NCI-H2227 (cell line): ENCODE results near the gene FOXP4.
"Not testable (repeated sequence)": the region's sequence is repeated elsewhere in the genome, so short reads cannot be mapped to it uniquely, and the experiment has no call there.

Experiments
- DNase-seq: peaks from one replicate; lab custom pipeline; 2025; ENCODE audit not compliant: unreplicated experiment; lab: John Stamatoyannopoulos, UW

Gene FOXP4

DNA sequence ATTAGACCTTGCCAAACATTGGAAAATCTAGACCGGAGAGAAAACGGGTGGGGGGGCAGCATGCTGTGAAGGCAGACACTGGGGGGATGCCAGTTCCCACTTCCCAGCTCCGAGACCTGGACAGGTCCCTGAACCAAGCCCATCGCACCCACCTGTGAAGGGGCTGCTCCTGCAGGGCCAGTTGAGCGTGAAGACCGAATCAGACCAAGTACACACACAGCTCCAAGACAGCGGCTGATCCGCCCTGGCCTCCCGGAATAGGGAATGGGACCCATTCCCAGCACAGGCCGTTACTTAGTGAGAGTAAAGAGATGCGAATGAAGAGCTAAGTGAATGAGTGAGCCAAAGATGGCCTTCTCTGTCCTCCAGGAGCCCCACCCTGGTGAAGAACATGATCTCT, 50.6 kb downstream of the FOXP4 start:
- DNase-seq: no peak

GRCh38 chr6:41597246-41598000, 51.2 kb downstream of the FOXP4 start:
- no peak for DNase-seq

DNA sequence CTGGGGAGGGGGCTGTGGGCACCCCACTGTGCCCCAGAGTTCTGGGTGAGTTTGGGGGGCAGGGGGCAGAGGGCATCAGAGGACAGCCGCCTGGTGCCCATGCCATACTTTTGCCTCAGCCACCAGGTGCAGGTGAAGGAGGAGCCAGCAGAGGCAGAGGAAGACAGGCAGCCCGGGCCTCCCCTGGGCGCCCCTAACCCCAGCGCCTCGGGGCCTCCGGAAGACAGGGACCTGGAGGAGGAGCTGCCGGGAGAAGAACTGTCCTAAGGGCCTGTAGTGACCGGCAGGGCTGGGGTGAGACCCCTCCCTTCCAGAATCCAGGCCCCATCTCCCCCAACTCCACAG, 52.5 kb downstream of the FOXP4 start:
- no peak for DNase-seq

- no peak for DNase-seq
Measured at GRCh38 chr6:41599015-41599851, 53.1 kb downstream of the FOXP4 start.

DNA sequence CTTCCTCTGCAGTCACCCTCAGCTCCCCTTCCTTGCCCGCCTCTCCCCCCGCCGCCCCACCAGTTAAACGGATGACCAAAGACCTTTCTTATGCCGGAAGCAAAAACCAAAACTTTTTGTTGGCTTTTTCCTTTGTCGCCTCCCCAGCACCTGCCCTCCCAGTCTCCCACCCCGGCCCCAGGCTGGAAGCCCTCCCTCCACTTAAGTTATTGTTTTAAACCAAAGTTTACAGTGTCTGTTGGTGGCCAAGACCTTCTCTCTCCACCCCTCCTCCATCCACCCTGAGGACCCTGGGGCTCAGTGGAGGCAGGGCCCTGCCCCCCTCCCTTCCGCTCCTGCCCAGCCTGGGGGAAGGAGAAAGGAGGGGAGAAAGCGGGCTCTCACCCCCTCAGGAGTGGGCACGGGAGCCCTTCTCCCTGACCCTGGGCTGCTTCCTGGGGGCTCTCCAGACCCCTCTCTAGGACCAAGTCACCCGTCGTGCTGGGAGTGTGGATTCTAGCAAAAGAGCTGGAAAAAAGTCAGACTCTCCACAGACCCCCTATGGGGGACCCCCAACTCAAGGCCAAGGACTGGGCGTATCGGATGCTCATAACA, 53.8 kb downstream of the FOXP4 start:
- no peak for DNase-seq

DNA sequence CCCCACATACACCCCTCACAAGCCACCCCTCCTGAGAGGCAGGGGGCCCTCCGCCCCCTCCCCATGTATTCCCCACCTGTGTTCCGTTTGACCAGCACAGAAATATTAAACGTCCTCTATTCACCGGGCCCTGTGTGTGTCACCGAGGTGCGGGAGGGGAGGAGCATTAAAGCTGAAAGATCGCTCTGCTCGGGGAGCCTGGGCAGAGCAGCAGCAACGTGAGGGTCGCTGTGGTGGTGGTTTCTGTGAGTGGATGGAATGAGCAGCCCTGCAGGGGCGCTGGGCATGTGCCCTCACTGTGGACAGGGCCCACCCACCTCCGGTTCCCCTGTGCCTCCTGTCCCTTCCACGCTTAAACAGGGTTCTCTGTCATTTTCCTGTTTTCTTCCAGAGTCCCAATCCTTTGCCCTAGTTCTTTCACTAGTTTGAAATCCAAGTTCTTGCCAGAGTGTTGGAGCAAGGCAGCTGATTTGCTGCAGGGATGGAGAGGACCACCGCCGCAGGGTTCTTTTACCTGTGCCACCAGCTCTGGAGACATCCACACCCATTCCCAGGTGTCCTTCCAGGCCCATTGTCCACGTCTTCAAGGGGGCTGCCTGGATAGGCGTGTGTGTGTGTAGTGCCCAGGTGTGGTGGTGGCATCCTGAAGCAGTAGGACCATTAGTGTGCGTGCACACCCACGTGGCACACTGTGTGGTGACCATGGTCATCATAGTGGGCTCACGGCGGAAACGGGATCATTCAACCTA, 54.5 kb downstream of the FOXP4 start:
- DNase-seq: no peak

- no peak for DNase-seq
Measured at GRCh38 chr6:41601248-41601549, 55.0 kb downstream of the FOXP4 start.

DNA sequence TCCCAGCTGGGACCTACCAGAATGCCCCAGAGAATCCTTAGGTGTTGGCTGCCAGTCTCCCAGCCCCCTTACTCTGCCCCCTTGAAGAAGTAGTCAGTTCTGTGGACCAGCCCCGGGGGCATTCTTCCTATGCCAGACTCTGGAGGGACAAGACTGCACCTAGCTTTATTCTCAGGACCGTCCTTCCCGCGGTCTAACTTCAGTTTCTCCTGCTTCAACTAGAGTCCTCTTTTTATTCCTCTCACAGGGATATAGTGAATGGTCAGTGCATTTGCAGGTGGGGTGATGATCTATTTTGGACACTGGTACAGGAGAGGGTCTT, 56.2 kb downstream of the FOXP4 start:
- no peak for DNase-seq

DNA sequence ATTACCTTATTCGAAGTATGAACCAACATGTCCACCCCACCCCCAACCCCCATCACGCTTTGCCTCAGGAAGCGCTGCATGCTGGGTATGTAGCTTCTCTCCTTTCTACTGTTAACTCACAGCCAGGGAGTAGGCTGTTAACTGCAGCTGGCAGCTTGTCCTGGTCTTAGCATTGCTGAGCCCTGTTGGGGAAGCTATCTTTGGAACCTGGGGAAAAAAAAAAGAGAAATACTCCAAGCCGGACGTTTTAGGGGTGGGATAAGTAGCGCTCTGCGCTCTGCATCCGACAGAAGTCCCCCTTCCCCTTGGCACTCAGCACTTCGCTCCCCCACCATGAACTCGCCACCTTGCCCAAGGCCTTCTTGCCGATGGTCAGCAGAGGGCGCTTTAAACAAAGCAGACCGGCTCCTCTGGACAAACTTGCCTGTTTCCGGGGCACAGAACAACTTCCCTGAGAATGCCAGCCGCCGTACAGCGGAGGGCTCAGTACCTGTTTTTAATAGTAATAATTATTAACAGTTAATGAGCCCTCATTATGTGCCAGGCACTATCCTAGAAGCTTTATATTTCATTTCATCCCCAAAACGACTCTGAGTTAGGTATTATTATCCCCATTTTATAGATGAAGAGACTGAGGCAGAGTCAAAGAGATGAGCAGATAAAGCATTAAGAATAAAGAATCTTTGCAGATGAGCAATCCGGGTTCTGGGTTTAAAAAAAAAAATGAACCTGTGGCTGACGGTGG, 56.9 kb downstream of the FOXP4 start:
- peak; percentile 85 for DNase-seq

DNA sequence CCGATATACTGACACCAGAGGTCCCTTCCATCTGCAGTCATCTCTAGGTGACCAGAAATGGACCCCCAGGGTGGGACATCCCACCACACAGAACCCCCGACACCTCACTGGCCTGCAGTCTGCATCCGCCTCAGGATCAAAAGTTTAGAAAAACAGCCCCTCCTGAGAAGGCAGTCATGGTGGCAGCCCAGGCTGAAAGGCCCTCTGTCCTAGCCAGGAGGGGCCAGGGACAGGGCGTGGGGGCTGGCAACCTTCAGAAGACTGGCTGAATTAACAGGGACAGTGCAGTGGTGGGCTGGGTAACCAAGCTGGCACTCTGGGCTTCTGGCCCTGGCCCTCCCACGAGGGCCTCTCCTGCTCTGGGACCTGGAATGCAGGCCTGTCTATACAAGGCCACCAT, 57.8 kb downstream of the FOXP4 start:
- DNase-seq: no peak

- DNase-seq: no peak
Measured at GRCh38 chr6:41605649-41606048, 59.5 kb downstream of the FOXP4 start.

- DNase-seq: no peak
Measured at GRCh38 chr6:41607036-41607435, 60.9 kb downstream of the FOXP4 start.

DNA sequence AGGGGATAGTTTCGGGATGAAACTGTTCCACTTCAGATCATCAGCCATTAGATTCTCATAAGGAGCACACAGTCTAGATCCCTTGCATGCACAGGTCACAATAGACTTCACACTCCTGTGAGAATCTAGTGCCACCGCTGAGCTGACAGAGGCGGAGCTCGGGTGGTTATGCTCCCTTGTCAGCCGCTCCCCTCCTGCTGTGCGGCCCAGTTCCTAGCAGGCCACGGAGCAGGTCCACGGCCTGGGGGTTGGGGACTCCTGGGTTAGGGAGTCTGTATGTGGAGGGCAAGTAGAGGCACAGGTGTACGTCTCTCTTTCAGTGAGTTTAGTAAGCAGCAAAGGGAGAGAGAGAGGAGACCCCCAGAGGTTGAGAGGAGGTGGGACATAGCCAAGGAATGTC, 61.6 kb downstream of the FOXP4 start:
- DNase-seq: no peak

DNA sequence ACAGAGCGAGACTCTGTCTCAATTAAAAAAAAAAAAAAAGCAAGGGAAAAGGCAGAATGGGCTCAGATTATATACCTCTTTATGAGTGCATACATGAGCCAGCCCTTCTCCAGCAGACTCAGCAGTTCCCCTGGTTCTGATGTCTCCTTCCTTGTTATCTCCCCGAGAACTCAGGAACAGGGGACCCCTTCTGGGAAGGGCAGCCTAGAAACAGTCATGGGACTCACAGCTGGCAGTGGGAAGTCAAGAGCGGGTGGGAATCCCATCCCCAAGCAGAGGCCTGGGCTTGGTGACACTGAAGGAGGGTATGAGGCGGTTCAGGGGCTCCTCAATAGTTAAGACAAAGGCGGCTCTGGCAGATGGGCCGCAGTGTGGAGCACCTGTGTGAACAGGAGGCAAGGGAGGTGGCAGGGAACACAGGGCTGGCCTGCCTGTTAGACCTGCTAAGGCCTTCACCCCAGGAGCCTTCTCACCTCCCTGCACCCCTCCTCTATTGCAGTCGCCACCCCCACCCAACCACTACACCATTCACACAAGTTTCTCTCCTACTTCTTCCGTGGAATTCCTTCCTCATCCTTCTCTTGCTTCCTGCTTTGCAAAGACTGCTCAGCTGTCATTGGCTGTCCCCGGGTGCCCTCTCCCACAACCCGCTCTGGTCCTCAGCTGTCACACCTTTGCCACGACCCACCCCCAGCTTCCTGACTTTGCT, 62.4 kb downstream of the FOXP4 start:
- no peak for DNase-seq

DNA sequence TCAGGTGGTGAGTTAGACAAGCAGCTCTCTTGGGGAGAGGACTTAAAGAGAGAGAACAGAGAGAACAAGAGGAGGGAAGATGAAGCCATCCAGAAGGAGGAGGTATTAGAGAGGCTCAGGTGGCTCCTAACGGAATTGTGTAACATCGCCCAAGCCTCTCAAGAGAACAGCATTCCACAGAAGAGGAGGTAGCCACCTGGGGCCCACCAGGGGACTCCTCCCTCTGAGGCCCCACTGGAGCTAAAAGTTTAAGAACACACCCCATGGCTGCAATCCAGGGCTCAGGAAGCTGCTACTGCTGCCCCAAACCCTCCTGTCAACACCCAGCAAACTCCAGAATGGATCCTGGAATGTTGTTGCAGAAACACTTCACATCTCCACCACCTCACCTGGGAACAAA, 68.5 kb downstream of the FOXP4 start:
- no peak for DNase-seq

GRCh38 chr6:41615311-41615710, 69.1 kb downstream of the FOXP4 start:
- no peak for DNase-seq

- no peak for DNase-seq
Measured at GRCh38 chr6:41618598-41618997, 72.4 kb downstream of the FOXP4 start.

DNA sequence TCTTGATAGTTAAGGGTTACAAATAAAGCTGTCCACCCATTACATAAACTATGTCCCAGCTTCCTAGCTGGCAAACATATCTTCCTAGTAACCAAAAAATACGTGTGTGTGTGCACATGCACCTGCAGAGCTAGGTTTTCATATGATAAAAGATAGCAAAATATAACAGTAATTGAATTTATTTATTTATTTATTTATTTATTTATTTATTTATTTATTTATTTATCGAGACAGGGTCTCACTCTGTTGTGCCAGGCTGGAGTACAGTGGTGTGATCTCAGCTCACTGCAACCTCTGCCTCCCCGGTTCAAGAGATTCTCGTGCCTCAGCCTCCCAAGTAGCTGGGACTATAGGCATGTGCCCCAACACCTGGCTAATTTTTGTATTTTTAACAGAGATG, 73.0 kb downstream of the FOXP4 start:
- DNase-seq: not testable (repeated sequence)

DNA sequence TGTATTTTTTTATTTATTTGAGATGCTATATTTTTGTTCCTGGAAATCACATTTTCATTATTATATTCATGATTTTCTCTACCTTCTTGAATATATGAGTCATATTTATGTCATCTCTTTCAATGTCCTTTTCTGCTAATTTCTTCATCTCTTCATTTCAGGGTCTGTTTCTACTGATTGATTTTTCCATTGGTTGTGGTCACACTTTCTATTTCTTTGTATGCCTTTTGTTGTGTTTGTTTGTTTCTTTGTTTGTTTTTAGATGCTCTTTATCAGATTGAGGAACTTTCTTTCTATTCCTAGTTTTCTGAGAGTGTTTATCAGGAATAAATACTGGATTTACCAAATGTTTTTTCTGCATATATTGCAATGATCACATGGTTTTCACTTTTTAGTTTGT, 75.2 kb downstream of the FOXP4 start:
- DNase-seq: no peak

DNA sequence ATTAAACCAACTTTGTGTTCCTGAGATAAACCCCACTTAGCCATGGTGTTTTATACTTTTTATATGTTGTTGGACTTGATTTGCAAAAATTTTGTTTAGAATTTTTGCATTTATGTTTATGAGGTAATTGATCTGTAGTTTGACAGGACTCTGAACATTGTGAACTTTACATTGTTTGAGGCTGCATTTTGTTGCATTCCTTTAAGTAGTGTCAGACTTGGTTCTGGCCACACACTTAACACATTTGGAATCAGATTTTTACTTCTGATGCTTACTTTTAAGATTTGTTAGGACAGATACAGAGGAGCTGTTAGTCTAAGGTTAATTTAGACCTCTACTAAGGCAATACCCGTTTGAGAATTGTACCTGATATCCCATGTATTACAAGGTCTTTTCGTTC, 75.6 kb downstream of the FOXP4 start:
- DNase-seq: no peak
